ENCODE measurements around the gene SEH1L. TPM values are rescaled to one million over a fixed set of nuclear protein-coding genes. Genes with fewer than 3 reads are reported as not detected.

SEH1L gene
- total RNA-seq, 1 experiment from 2014 or later: 116 TPM

DNA sequence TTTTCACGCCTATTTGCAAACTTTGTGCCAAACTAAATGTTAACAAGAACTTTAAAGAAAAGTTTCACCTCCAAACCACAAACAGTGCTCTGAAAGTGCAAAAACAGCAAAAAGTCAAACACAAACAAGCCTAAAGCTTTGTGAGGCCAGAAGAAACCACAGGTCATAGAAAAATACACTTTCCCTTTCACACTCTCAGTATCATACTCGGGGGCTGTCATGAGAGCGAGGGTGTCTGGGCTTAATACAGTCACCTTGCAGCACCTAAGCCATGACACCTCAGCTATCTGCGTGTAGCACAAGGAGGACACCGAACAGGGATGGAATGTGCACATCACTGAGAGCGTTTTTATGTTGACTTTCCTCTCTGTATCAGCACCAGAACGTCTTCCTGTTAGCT is 26.6 kb upstream of the SEH1L start:
- H3K4me3 Mint-ChIP-seq (ENCODE audit: unreplicated experiment): no peak overlapping the region
- ChIA-PET CTCF (interaction anchor here (1.3 kb wide), 1 partner anchor 13 kb away, joined by 4 read pairs; no protein-coding TSS in a partner anchor), POLR2A (interaction anchor here (0.6 kb wide), 1 partner anchor 38 kb away, joined by 5 read pairs; no protein-coding TSS in a partner anchor)
- H3K9me3 ChIP-seq: no peaks in the 10 kb centered on the region
- BruUV-seq (replicated peaks): no TSS peak
- TF ChIP-seq, protein P1, sequence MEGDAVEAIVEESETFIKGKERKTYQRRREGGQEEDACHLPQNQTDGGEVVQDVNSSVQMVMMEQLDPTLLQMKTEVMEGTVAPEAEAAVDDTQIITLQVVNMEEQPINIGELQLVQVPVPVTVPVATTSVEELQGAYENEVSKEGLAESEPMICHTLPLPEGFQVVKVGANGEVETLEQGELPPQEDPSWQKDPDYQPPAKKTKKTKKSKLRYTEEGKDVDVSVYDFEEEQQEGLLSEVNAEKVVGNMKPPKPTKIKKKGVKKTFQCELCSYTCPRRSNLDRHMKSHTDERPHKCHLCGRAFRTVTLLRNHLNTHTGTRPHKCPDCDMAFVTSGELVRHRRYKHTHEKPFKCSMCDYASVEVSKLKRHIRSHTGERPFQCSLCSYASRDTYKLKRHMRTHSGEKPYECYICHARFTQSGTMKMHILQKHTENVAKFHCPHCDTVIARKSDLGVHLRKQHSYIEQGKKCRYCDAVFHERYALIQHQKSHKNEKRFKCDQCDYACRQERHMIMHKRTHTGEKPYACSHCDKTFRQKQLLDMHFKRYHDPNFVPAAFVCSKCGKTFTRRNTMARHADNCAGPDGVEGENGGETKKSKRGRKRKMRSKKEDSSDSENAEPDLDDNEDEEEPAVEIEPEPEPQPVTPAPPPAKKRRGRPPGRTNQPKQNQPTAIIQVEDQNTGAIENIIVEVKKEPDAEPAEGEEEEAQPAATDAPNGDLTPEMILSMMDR (IDR thresholded peaks at IDR 0.05; ENCODE audit: insufficient read depth in 1 of 2, low read depth in 1 of 2, low read length in 1 of 2, severe bottlenecking in 1 of 2, unreplicated experiment in 1 of 2): no peak
- H3K27me3 Mint-ChIP-seq (ENCODE audit: insufficient read depth, unreplicated experiment): no peaks in the 10 kb centered on the region
- no peak for DNase-seq
- H3K27ac Mint-ChIP-seq (ENCODE audit: unreplicated experiment): no peak overlapping the region
- H3K9me3 Mint-ChIP-seq (ENCODE audit: unreplicated experiment): no peaks in the 10 kb centered on the region
- H3K36me3 Mint-ChIP-seq (ENCODE audit: insufficient read depth, unreplicated experiment): no peaks in the 10 kb centered on the region
- no peaks in the 10 kb centered on the region for H3K4me1 Mint-ChIP-seq (ENCODE audit: low read depth, unreplicated experiment)
- no peaks in the 10 kb centered on the region for H3K27me3 ChIP-seq (replicated peaks; ENCODE audit: control insufficient read depth, insufficient read depth, low read length)
- no peaks in the 10 kb centered on the region for H3K36me3 ChIP-seq (ENCODE audit: control insufficient read depth, insufficient read depth, low read length)
- no peaks in the 10 kb centered on the region for H3K4me1 ChIP-seq
- no peak overlapping the region for H3K4me3 ChIP-seq (ENCODE audit: low read depth, low read length)
- intact Hi-C loops (cut with micrococcal nuclease; ENCODE audit: unreplicated experiment): no loop called here

DNA sequence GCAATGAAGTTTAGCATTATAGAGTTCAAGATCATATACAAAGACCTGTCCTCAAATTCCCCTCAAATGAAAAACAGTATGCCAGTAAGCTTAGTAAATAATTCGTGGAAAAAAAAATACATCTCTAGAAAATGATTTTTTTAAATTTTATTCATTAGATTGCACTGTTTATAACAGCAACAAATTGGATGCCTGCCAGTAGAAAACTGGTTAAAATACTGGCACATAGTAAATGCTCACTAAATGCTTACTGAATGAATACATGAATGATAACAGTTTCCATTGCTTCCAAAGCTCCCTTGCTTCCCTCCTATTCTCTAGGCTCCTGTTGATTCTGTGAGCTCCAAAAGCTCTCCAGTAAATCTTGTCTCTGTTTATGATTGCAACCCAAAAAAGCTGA is 25.5 kb upstream of the SEH1L start:
- intact Hi-C loops (cut with micrococcal nuclease; ENCODE audit: unreplicated experiment): no loop called here
- no peaks in the 10 kb centered on the region for H3K36me3 ChIP-seq (ENCODE audit: control insufficient read depth, insufficient read depth, low read length)
- no peak overlapping the region for H3K4me3 Mint-ChIP-seq (ENCODE audit: unreplicated experiment)
- DNase-seq: no peak
- H3K4me1 ChIP-seq: no peaks in the 10 kb centered on the region
- H3K27ac Mint-ChIP-seq (ENCODE audit: unreplicated experiment): no peak overlapping the region
- no peaks in the 10 kb centered on the region for H3K27me3 ChIP-seq (replicated peaks; ENCODE audit: control insufficient read depth, insufficient read depth, low read length)
- H3K27me3 Mint-ChIP-seq (ENCODE audit: insufficient read depth, unreplicated experiment): no peaks in the 10 kb centered on the region
- H3K9me3 Mint-ChIP-seq (ENCODE audit: unreplicated experiment): no peaks in the 10 kb centered on the region
- TF ChIP-seq, protein P1 (IDR thresholded peaks at IDR 0.05; ENCODE audit: insufficient read depth in 1 of 2, low read depth in 1 of 2, low read length in 1 of 2, severe bottlenecking in 1 of 2, unreplicated experiment in 1 of 2): no peak
- no peaks in the 10 kb centered on the region for H3K9me3 ChIP-seq
- H3K4me1 Mint-ChIP-seq (ENCODE audit: low read depth, unreplicated experiment): no peaks in the 10 kb centered on the region
- H3K4me3 ChIP-seq (ENCODE audit: low read depth, low read length): no peak overlapping the region
- POLR2A ChIA-PET: no interaction called here
- CTCF ChIA-PET: no interaction called here
- H3K36me3 Mint-ChIP-seq (ENCODE audit: insufficient read depth, unreplicated experiment): no peaks in the 10 kb centered on the region
- BruUV-seq (replicated peaks): no TSS peak

DNA sequence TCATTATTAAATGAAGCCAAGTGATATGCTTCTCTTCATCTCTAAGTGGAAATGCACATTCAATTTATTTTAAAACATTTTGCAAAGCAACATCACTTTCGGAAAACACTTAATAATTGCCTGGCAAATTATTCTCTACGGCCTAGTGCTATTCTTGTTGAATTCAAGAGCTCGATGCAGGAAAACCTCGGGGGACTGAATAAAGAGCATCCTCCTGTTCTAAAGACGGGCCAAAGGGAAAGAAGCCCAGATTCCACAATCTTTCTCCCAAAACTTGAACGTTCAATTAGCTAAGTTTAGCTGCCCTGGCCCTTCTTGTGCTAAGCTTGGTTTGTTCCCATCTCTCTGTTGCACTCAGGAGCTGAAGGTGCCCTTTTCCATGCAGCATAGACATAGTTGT is 23.2 kb upstream of the SEH1L start:
- CTCF ChIA-PET: no interaction called here
- H3K27me3 ChIP-seq (replicated peaks; ENCODE audit: control insufficient read depth, insufficient read depth, low read length): no peaks in the 10 kb centered on the region
- H3K27ac Mint-ChIP-seq (ENCODE audit: unreplicated experiment): no peak overlapping the region
- H3K27me3 Mint-ChIP-seq (ENCODE audit: insufficient read depth, unreplicated experiment): no peaks in the 10 kb centered on the region
- no peak overlapping the region for H3K4me3 Mint-ChIP-seq (ENCODE audit: unreplicated experiment)
- H3K9me3 ChIP-seq: no peaks in the 10 kb centered on the region
- no peaks in the 10 kb centered on the region for H3K4me1 ChIP-seq
- intact Hi-C loops (cut with micrococcal nuclease; ENCODE audit: unreplicated experiment): no loop called here
- no peaks in the 10 kb centered on the region for H3K4me1 Mint-ChIP-seq (ENCODE audit: low read depth, unreplicated experiment)
- no TSS peak for BruUV-seq (replicated peaks)
- TF ChIP-seq, protein P1 (IDR thresholded peaks at IDR 0.05; ENCODE audit: insufficient read depth in 1 of 2, low read depth in 1 of 2, low read length in 1 of 2, severe bottlenecking in 1 of 2, unreplicated experiment in 1 of 2): no peak
- H3K4me3 ChIP-seq (ENCODE audit: low read depth, low read length): no peak overlapping the region
- POLR2A ChIA-PET: no interaction called here
- no peaks in the 10 kb centered on the region for H3K36me3 ChIP-seq (ENCODE audit: control insufficient read depth, insufficient read depth, low read length)
- H3K9me3 Mint-ChIP-seq (ENCODE audit: unreplicated experiment): no peaks in the 10 kb centered on the region
- DNase-seq: no peak
- no peaks in the 10 kb centered on the region for H3K36me3 Mint-ChIP-seq (ENCODE audit: insufficient read depth, unreplicated experiment)
